ENCODE results near the gene PYM1. TPM values are rescaled to one million over a fixed set of nuclear protein-coding genes. Genes with fewer than 3 reads are reported as not detected.

Gene PYM1
- total and polyA plus RNA-seq, 2 of the 13 experiments (the other 11 are each of a cell fraction or from before 2014, with no cell fraction given), result 44.0 to 51.8 TPM

GRCh38 chr12:55973599-55974307 is 46.1 kb upstream of the PYM1 start, which contains the start of gene RAB5B (continued):
- TF ChIP-seq ZNF160 (CRISPR knock-in tag; IDR thresholded peaks at IDR 0.05), result no peak
- TF ChIP-seq ZNF780A (CRISPR knock-in tag; IDR thresholded peaks at IDR 0.05), result no peak
- TF ChIP-seq ISL2 (CRISPR knock-in tag; IDR thresholded peaks at IDR 0.05), result peak; percentile 57; the same call in 1 of the 2 replicates
- peak; percentile 27; the same call in 1 of the 2 replicates for TF ChIP-seq RXRA (CRISPR knock-in tag; IDR thresholded peaks at IDR 0.05)
- TF ChIP-seq NFKB2 (CRISPR knock-in tag; IDR thresholded peaks at IDR 0.05; ENCODE audit: borderline replicate concordance), result peak; percentile 68; the same call in 1 of the 2 replicates
- TF ChIP-seq ZNF101 (CRISPR knock-in tag; IDR thresholded peaks at IDR 0.05; ENCODE audit: borderline replicate concordance, low read depth), result 0 out of 2 replicates have a peak, but pooled peaks have one; percentile 50
- TF ChIP-seq, protein P1, sequence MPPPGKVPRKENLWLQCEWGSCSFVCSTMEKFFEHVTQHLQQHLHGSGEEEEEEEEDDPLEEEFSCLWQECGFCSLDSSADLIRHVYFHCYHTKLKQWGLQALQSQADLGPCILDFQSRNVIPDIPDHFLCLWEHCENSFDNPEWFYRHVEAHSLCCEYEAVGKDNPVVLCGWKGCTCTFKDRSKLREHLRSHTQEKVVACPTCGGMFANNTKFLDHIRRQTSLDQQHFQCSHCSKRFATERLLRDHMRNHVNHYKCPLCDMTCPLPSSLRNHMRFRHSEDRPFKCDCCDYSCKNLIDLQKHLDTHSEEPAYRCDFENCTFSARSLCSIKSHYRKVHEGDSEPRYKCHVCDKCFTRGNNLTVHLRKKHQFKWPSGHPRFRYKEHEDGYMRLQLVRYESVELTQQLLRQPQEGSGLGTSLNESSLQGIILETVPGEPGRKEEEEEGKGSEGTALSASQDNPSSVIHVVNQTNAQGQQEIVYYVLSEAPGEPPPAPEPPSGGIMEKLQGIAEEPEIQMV (CRISPR knock-in tag; IDR thresholded peaks at IDR 0.05; ENCODE audit: low read depth), result peak; percentile 85
- no peak for TF ChIP-seq ZNF432 (CRISPR knock-in tag; IDR thresholded peaks at IDR 0.05; ENCODE audit: borderline replicate concordance)
- 0 out of 2 replicates have a peak, but pooled peaks have one; percentile 65 for TF ChIP-seq ZNF335 (CRISPR knock-in tag; IDR thresholded peaks at IDR 0.05)
- no peak for TF ChIP-seq JUNB (CRISPR knock-in tag; IDR thresholded peaks at IDR 0.05; ENCODE audit: borderline replicate concordance)
- peak; percentile 81 for TF ChIP-seq POGZ (CRISPR knock-in tag; IDR thresholded peaks at IDR 0.05)
- TF ChIP-seq, protein P2, sequence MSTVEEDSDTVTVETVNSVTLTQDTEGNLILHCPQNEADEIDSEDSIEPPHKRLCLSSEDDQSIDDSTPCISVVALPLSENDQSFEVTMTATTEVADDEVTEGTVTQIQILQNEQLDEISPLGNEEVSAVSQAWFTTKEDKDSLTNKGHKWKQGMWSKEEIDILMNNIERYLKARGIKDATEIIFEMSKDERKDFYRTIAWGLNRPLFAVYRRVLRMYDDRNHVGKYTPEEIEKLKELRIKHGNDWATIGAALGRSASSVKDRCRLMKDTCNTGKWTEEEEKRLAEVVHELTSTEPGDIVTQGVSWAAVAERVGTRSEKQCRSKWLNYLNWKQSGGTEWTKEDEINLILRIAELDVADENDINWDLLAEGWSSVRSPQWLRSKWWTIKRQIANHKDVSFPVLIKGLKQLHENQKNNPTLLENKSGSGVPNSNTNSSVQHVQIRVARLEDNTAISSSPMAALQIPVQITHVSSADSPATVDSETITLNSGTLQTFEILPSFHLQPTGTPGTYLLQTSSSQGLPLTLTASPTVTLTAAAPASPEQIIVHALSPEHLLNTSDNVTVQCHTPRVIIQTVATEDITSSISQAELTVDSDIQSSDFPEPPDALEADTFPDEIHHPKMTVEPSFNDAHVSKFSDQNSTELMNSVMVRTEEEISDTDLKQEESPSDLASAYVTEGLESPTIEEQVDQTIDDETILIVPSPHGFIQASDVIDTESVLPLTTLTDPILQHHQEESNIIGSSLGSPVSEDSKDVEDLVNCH (CRISPR knock-in tag; IDR thresholded peaks at IDR 0.05), result no peak
- no peak for TF ChIP-seq SMAD9 (CRISPR knock-in tag; IDR thresholded peaks at IDR 0.05)
- TF ChIP-seq ZNF282 (IDR thresholded peaks at IDR 0.05; ENCODE audit: partially characterized antibody), result no peak
- TF ChIP-seq RARG (CRISPR knock-in tag; IDR thresholded peaks at IDR 0.05; ENCODE audit: low read depth), result no peak
- peak; percentile 92 for TF ChIP-seq MED8 (CRISPR knock-in tag; IDR thresholded peaks at IDR 0.05; ENCODE audit: insufficient replicate concordance)
- TF ChIP-seq ZNF292 (CRISPR knock-in tag; IDR thresholded peaks at IDR 0.05; ENCODE audit: borderline replicate concordance, low read depth), result peak; percentile 60; the same call in 1 of the 2 replicates
- TF ChIP-seq NR0B2 (CRISPR knock-in tag; IDR thresholded peaks at IDR 0.05), result no peak; the same call in 1 of the 2 replicates
- TF ChIP-seq AGO2 (optimal IDR thresholded peaks at IDR 0.05; ENCODE audit: low read depth, low read length), result peak; percentile 75
- TF ChIP-seq MBD4 (IDR thresholded peaks at IDR 0.05; ENCODE audit: borderline replicate concordance, low read length), result no peak
- TF ChIP-seq RFX5 (IDR thresholded peaks at IDR 0.05; ENCODE audit: low read depth, low read length), result peak; percentile 53; the same call in 1 of the 2 replicates
- TF ChIP-seq GABPB1 (CRISPR knock-in tag; IDR thresholded peaks at IDR 0.05), result peak; percentile 80
- TF ChIP-seq KLF11 (CRISPR knock-in tag; IDR thresholded peaks at IDR 0.05), result peak; percentile 83
- peak; percentile 69 for TF ChIP-seq TGIF2 (CRISPR knock-in tag; IDR thresholded peaks at IDR 0.05)
- no peak for TF ChIP-seq HES4 (CRISPR knock-in tag; IDR thresholded peaks at IDR 0.05; ENCODE audit: borderline replicate concordance)

Data from HepG2 (cell line).